Neutrophil (primary cell): Measurements from ENCODE around the gene PDS5A.
"Not testable (repeated sequence)": the region's sequence is repeated elsewhere in the genome, so short reads cannot be mapped to it uniquely, and the experiment has no call there.

ENCODE experiments used
- H3K27ac ChIP-seq: fragments of 200-600 bp; sonication (generic); 2 replicates; pipeline ENCODE4 v1.5.1; 2016; ENCODE audit warnings: mild to moderate bottlenecking, moderate library complexity
- H3K27me3 ChIP-seq: fragments of 200-600 bp; sonication (generic); 2 replicates; pipeline ENCODE4 v1.6.0; 2016; ENCODE audit warnings: mild to moderate bottlenecking
- H3K36me3 ChIP-seq: fragments of 200-600 bp; sonication (generic); 2 replicates; pipeline ENCODE4 v1.5.1; 2017
- H3K4me1 ChIP-seq, 2 experiments: fragments of 200-600 bp in 1 of 2; sonication (generic) in 1 of 2; 1 replicate in 1 of 2; 2 replicates in 1 of 2; pipeline versions ENCODE4 v1.5.1 to v1.6.1; 2013 to 2016; ENCODE audit warnings: low read depth in 1 of 2, low read length in 1 of 2, mild to moderate bottlenecking in 1 of 2, moderate library complexity in 1 of 2; ENCODE audit not compliant: control insufficient read depth in 1 of 2, insufficient read depth in 1 of 2
- H3K4me3 ChIP-seq, 2 experiments: fragments of 200-600 bp in 1 of 2; sonication (generic) in 1 of 2; 1 replicate in 1 of 2; 2 replicates in 1 of 2; pipeline ENCODE4 v1.5.1; 2013 to 2016; ENCODE audit warnings: low read depth in 1 of 2, low read length in 1 of 2, mild to moderate bottlenecking in 1 of 2, moderate library complexity in 1 of 2
- H3K9me3 ChIP-seq: fragments of 200-600 bp; sonication (generic); 2 replicates; pipeline ENCODE4 v1.5.1; 2016
- TF ChIP-seq, protein P1 (sequence below): fragments of 200-600 bp; sonication (generic); IDR thresholded peaks from 2 replicates; pipeline ENCODE4 v1.5.1; 2016; ENCODE audit warnings: antibody characterized with exemption

PDS5A gene

DNA sequence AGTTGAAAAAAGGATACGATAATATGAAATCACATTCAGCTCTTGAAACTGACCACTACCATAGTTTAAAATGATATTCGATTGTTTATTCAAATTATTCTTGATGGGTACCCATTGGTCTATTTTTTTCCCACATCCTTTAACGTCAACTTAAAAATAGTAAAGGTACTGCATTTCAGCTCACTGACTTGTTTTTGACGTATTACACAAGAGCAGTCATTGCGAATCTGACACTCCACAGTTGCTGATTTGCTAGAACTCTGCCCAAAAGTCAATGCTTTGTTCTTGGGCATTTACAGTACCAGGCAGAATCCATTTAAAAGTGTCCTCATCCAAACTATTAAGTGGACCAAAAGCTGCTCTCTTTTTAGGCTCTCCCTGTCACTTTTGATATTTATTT, 1.2 kb upstream of the PDS5A start:
- no peak overlapping the region for H3K27ac ChIP-seq
- peaks cover 13% of the 10 kb centered on the region for H3K36me3 ChIP-seq
- H3K9me3 ChIP-seq, result no peaks in the 10 kb centered on the region
- H3K4me3 ChIP-seq, result no peak overlapping the region
- no peaks in the 10 kb centered on the region for H3K27me3 ChIP-seq
- TF ChIP-seq, protein P1, sequence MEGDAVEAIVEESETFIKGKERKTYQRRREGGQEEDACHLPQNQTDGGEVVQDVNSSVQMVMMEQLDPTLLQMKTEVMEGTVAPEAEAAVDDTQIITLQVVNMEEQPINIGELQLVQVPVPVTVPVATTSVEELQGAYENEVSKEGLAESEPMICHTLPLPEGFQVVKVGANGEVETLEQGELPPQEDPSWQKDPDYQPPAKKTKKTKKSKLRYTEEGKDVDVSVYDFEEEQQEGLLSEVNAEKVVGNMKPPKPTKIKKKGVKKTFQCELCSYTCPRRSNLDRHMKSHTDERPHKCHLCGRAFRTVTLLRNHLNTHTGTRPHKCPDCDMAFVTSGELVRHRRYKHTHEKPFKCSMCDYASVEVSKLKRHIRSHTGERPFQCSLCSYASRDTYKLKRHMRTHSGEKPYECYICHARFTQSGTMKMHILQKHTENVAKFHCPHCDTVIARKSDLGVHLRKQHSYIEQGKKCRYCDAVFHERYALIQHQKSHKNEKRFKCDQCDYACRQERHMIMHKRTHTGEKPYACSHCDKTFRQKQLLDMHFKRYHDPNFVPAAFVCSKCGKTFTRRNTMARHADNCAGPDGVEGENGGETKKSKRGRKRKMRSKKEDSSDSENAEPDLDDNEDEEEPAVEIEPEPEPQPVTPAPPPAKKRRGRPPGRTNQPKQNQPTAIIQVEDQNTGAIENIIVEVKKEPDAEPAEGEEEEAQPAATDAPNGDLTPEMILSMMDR, result no peak
- peaks cover 14 to 17% of the 10 kb centered on the region in 2 experiments for H3K4me1 ChIP-seq

DNA sequence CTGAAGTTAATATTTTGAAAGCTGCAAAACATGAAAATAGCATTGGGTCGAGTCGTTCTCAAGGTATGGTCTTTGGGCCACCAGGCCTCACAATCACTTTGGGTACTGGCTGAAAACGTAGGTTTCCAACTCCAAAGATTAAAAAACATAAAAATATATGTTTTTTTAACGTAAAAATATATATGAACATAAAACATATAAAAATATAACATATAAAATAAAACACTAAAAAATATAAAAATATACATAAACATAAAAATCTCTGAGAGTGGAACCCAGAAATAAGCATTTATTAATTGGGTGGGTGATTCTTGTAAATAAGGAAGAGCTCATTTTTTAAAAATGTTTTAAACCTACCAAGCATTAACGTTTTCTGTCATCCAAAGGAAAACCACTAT, 666 bp upstream of the PDS5A start:
- Histone ChIP-seq H3K9me3 (no peaks in the 10 kb centered on the region), H3K4me3 (peak overlapping the region; percentile 82 to 86), H3K36me3 (peaks cover 19% of the 10 kb centered on the region), H3K4me1 (peaks cover 14 to 17% of the 10 kb centered on the region in 2 experiments), H3K27me3 (no peaks in the 10 kb centered on the region), H3K27ac (peak overlapping the region; percentile 92)
- TF ChIP-seq, protein P1, result no peak

DNA sequence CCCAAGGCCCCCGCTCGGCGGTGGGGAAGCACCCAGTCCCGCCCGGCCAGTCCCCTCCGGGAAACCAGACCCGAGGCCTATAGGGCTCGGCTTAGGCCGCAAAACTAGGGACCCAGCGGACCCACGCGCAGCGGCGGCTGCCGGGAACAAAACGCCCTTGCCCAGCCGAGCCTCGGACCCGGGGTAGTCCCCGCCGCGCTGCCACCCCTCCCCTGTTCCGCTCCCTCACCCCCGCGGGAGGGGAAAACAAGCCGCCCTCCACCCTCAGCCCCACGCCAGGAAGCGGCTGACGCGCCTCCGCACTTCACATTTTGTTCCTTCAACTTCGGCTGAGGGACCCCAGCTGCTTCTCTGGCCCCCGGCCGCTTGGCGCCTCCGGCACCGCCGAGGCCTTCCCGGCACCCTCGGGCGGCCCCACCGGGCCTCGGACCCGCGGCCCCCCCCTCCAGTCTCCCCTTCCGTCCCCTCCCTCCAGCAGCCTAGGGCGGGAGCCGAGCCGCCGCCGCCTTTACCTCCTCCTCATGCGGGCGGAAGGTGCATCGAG, 694 bp downstream of the PDS5A start:
- H3K4me3 ChIP-seq, result peak overlapping the region; percentile 82 to 86
- H3K27me3 ChIP-seq, result no peaks in the 10 kb centered on the region
- H3K9me3 ChIP-seq, result no peaks in the 10 kb centered on the region
- peak overlapping the region; percentile 92 for H3K27ac ChIP-seq
- peaks cover 14 to 17% of the 10 kb centered on the region in 2 experiments for H3K4me1 ChIP-seq
- H3K36me3 ChIP-seq, result peaks cover 22% of the 10 kb centered on the region
- TF ChIP-seq, protein P1, result no peak

DNA sequence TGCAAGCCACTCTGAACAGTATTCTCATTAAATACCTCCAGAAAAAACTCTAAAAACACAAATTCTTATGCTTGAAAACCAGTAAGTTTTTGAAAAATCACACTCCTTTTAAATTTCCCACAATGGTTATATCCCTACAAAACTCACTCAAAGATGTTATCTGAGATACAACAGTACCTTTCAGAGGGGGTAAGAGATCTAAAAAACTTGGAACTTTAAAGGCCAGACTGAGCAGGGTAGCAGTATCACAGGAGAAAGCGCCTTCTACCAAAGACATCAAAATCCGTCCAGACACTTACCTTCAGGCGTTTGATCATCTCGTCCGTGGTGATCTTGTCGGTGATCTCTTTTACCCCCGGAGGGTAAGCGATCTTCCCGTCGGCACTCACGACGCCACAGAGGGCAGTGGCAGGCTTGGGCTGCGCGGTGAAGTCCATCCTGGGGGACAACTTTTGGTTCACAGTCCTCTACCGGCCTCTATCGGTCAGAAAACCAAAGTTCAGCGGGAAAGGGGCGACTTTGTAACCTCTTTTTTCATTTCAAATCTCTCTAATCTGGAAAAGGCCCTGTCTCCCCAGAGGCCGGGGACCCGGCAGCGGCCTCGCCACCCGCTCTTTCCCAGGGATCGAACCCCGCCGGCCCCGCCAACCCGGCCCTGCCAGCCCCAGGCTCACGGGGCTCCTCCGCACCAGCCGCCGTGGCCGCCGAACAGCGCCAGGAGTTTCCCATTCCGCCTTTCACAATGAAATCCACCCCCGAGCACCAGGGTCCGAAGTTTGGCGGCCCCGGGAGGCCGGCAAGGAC, 1.4 kb downstream of the PDS5A start:
- H3K36me3 ChIP-seq, result peaks cover 22% of the 10 kb centered on the region
- H3K9me3 ChIP-seq, result no peaks in the 10 kb centered on the region
- H3K4me1 ChIP-seq, result peaks cover 14 to 17% of the 10 kb centered on the region in 2 experiments
- H3K27ac ChIP-seq, result peak overlapping the region; percentile 92
- H3K4me3 ChIP-seq, result peak overlapping the region; percentile 82 to 86
- TF ChIP-seq, protein P1, result peak; percentile 81
- H3K27me3 ChIP-seq, result no peaks in the 10 kb centered on the region

DNA sequence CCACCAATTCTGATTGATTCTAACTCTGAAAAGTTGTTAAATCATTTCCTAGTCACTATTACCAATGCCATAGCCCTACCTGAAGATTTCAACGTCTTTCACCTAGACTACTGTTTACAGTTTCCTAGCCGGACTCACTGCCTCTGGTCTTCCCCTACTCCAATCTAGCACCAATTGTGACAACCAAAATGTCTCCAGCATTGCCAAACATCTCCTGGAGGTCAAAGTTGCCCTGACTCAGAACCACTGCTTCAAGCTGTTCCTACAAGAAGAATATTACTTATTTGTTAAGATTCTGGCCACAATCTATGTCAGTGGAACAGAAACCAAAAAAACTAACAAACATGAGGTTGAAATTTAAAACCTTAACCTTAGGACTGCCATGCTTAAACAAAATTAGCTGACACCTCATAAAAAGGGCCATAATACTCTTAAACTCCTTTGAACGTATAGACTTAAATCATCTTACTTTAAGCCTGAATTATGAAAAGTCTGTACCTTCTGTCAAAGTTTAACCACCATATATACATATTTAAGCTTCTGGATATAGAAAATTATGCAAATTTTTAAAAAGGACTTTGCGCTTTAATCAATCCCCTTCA, 2.1 kb downstream of the PDS5A start:
- peaks cover 22% of the 10 kb centered on the region for H3K36me3 ChIP-seq
- H3K27me3 ChIP-seq, result no peaks in the 10 kb centered on the region
- H3K4me1 ChIP-seq, result peaks cover 17% of the 10 kb centered on the region in 2 experiments
- TF ChIP-seq, protein P1, result no peak
- no peaks in the 10 kb centered on the region for H3K9me3 ChIP-seq
- no peak overlapping the region for H3K4me3 ChIP-seq
- peak overlapping the region; percentile 92 for H3K27ac ChIP-seq

DNA sequence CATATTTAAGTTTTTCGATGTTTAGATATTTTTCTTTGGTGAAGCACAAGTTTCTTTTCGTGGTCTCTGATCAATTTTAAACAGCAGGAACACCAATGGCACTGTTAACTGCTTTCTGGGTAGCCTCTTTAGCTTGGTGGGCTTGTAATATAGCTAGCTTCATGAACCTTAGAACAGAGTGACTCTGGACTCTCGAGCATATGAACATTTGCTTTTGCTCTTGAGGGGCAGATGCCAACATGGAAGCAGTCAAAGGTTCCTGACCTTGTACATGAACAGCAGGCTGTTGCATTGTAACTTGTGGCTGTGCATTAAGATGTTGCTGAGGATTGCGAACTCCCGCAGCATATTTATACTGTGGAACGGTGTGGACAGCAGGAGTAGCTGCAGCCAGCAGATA, 4.7 kb downstream of the PDS5A start:
- H3K4me3 ChIP-seq, H3K9me3 ChIP-seq, H3K27ac ChIP-seq, H3K27me3 ChIP-seq: not testable (repeated sequence)
- Histone ChIP-seq H3K36me3 (peaks cover 22% of the 10 kb centered on the region), H3K4me1 (peaks cover 13 to 14% of the 10 kb centered on the region in 2 experiments)
